Mucosa of descending colon (tissue), 3 donors: ENCODE results near the gene SPON1. TPM values are rescaled to one million over a fixed set of nuclear protein-coding genes. Genes with fewer than 3 reads are reported as not detected.

Experiments
- ATAC-seq: fragments of 200-7000 bp; cut with Tn5 transposase; one replicate; pipeline ENCODE4 v1.9.1; 2020; ENCODE audit warnings: mild to moderate bottlenecking, moderate library complexity
- DNase-seq, 3 donors: peaks; one replicate each; pipeline ENCODE4 v3.0.0-alpha.2; 2020
- H3K36me3 ChIP-seq: fragments of 200-600 bp; one replicate; pipeline ENCODE4 v1.8.0; 2021; ENCODE audit warnings: low read depth, mild to moderate bottlenecking
- H3K4me1 ChIP-seq: fragments of 200-600 bp; one replicate; pipeline ENCODE4 v1.8.0; 2021; ENCODE audit warnings: low read depth, mild to moderate bottlenecking
- H3K4me3 ChIP-seq: fragments of 200-600 bp; one replicate; pipeline ENCODE4 v1.8.0; 2021; ENCODE audit warnings: mild to moderate bottlenecking
- H3K9me3 ChIP-seq: fragments of 200-600 bp; one replicate; pipeline ENCODE4 v1.8.0; 2021; ENCODE audit warnings: mild to moderate bottlenecking
- intact Hi-C, 2 donors: fragments of 100-400 bp; cut with DNase I in 1 of 2; cut with micrococcal nuclease in 1 of 2; formaldehyde crosslinking; loops; one replicate each; pipeline versions ENCODE4 v1.11.0 to v1.11.1; 2022; cut with DNase I, micrococcal nuclease
- total RNA-seq, 3 donors: library from RNA; stranded (reverse); fragmentation: NEBNext Ultra II Directional in 2 of 3; extraction: Animal tissue kit (Norgen Biotek cat#: 25700) in 2 of 3; gene quantifications; one replicate each; pipeline versions ENCODE4 v1.2.1 to v1.2.4, GENCODE V29; 2021 to 2023
- TF ChIP-seq, protein P1 (sequence below): fragments of 200-600 bp; IDR thresholded peaks from one replicate; pipeline ENCODE4 v1.8.0; 2022; ENCODE audit warnings: antibody characterized with exemption, mild to moderate bottlenecking
- donor health status: DM: no; HTN: no; CAD: no; lungs with moderate emphysema.
- donor health status: DM: no; HTN: no; CAD: no.
- donor health status: DM: no; HTN: yes; CAD: no.

Gene SPON1
- total RNA-seq, 3 donors from 2014 or later = 43.6 to 85.5 (median 64.2) TPM

DNA sequence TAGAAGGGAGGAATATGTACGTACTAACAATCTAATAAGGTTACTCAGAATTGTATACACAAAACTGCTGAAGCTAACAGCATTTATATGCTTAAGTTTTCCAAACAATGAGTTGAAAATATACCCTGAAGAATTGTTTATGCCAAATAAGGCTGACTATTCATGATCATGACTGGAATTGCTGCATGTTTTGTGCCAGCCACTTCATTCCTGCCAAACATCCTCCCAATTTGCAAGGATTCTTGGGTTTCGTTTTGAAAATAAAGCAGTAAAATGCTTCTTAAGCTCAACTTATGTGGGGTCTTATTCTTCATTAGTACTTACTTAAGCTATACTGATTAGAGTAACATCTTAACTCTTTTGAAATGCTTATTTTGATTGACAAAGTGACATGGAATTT is 149.0 kb downstream of the SPON1 start:
- DNase-seq (no peak), ATAC-seq (no peak)
- intact Hi-C loops = no loop called here
- H3K9me3 ChIP-seq = no peaks in the 10 kb centered on the region
- no peaks in the 10 kb centered on the region for H3K36me3 ChIP-seq
- H3K4me1 ChIP-seq = peaks cover 3% of the 10 kb centered on the region
- TF ChIP-seq, protein P1, sequence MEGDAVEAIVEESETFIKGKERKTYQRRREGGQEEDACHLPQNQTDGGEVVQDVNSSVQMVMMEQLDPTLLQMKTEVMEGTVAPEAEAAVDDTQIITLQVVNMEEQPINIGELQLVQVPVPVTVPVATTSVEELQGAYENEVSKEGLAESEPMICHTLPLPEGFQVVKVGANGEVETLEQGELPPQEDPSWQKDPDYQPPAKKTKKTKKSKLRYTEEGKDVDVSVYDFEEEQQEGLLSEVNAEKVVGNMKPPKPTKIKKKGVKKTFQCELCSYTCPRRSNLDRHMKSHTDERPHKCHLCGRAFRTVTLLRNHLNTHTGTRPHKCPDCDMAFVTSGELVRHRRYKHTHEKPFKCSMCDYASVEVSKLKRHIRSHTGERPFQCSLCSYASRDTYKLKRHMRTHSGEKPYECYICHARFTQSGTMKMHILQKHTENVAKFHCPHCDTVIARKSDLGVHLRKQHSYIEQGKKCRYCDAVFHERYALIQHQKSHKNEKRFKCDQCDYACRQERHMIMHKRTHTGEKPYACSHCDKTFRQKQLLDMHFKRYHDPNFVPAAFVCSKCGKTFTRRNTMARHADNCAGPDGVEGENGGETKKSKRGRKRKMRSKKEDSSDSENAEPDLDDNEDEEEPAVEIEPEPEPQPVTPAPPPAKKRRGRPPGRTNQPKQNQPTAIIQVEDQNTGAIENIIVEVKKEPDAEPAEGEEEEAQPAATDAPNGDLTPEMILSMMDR = no peak
- H3K4me3 ChIP-seq = no peak overlapping the region

DNA sequence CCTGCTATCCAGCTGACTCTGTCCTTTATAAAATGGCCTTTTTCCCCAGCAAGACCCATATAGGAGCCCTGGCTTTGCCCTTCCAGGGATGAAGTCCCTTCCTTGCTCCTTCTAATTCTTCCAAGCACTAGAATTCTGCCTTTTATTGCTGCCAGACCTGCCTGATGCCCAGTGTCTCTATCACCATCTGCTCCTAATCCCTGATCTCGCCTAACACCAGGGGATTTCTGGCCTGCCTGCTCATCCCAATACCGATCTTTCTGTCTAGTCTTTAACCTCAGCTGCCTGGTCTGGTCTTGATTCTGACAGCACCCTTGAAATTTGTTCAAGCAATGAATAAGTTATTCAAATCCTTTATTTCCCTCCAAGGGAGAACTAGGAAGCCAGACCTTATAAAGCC is 150.2 kb downstream of the SPON1 start:
- Histone ChIP-seq H3K4me1 (no peaks in the 10 kb centered on the region), H3K4me3 (no peak overlapping the region), H3K9me3 (no peaks in the 10 kb centered on the region), H3K36me3 (no peaks in the 10 kb centered on the region)
- TF ChIP-seq, protein P1 = no peak
- DNase-seq (no peak), ATAC-seq (no peak)
- intact Hi-C loops = no loop called here

DNA sequence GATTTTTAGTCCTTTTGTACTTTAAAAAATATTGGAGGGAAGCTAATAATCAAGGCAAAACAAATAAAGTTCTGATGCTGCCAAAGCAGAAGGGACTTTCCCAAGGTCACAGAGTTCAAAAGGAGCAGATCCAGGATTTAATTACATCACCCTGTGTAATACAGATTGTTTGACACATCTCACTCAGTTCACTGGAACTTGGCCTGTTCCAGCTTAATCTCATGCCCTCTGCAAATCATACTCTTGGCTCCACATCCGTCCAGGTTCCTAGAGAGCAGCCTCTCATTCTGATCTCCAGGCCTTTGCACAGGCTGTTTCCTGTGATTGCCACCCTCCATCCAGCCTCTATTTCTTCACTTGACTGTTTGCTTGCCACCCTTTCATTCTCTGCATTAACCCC is 151.7 kb downstream of the SPON1 start:
- Histone ChIP-seq H3K4me3 (no peak overlapping the region), H3K9me3 (no peaks in the 10 kb centered on the region), H3K36me3 (no peaks in the 10 kb centered on the region), H3K4me1 (no peaks in the 10 kb centered on the region)
- no peak for ATAC-seq
- DNase-seq = no peak
- intact Hi-C loops = no loop called here
- TF ChIP-seq, protein P1 = no peak

DNA sequence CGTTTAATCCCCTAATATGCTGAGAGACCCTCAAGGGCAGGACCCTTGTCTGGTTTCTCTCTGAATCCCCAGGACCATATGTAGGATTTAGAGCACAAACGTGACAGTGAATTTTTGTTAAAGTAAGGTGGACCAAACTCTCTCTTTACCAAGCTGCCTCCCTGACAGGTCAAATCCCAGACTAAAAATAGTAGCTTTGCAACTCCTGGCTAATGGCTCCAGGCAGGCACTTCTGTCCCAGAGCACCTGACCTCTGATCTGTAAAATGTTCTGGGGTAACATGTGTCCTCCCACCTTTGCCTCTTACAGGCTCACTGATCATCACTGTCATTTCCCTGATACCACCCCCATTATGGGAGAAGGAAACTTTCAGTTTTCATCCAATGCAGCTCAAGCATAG is 152.3 kb downstream of the SPON1 start:
- TF ChIP-seq, protein P1 = no peak
- H3K9me3 ChIP-seq = no peaks in the 10 kb centered on the region
- DNase-seq (no peak), ATAC-seq (no peak)
- no peaks in the 10 kb centered on the region for H3K4me1 ChIP-seq
- no peaks in the 10 kb centered on the region for H3K36me3 ChIP-seq
- H3K4me3 ChIP-seq = no peak overlapping the region
- intact Hi-C loops = no loop called here

DNA sequence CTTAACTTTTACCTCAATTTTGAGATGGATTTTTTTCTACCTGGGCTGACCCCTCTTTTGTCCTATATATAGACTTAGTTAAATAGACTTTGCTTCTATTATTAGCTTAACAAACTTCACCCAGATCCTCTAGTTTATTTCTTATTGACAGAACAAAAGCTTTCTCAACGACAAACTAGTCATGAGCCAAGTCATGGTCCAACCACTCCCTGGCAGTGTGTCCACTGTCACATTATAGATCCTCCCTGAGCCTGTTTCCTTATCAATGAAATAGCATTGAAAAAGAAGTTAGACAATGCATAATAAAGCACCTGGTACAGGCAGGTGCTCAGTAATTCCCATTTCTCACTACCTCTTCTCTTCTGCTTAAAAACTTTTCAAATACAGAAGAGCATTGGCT is 155.1 kb downstream of the SPON1 start:
- no peaks in the 10 kb centered on the region for H3K4me1 ChIP-seq
- no peaks in the 10 kb centered on the region for H3K9me3 ChIP-seq
- TF ChIP-seq, protein P1 = no peak
- ATAC-seq = no peak
- no peak for DNase-seq
- H3K4me3 ChIP-seq = no peak overlapping the region
- intact Hi-C loops = no loop called here
- no peaks in the 10 kb centered on the region for H3K36me3 ChIP-seq

DNA sequence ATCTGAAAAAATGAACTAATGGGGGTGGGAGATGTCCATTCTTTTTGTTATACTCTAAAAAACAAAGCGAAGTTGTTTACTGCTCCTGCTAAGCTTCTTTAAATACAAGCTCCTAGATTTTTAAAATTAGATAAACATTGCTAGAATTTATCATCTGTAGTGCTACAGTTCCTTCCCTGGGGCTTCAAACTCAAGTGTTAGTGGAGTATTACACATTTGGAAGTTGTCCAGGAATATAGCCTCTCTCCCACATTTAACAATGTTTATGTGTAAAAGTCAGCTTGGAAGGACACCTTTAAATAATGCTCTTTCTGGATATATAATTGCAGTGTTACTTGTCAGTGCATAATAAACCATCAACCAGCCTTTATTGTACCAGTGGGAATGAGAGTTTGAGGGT is 155.5 kb downstream of the SPON1 start:
- DNase-seq (no peak), ATAC-seq (no peak)
- intact Hi-C loops = no loop called here

More for the DNA sequence above, 155.5 kb downstream of the SPON1 start:
- Histone ChIP-seq H3K36me3 (no peaks in the 10 kb centered on the region), H3K9me3 (no peaks in the 10 kb centered on the region), H3K4me1 (no peaks in the 10 kb centered on the region), H3K4me3 (no peak overlapping the region)
- TF ChIP-seq, protein P1 = no peak
